GM18868 (cell line): Measurements from ENCODE around the gene SLC38A5.
A peak's percentile ranks its signal among the peaks of the same experiment; 100 is the strongest.
"Not testable (repeated sequence)": the region's sequence is repeated elsewhere in the genome, so short reads cannot be mapped to it uniquely, and the experiment has no call there.

Experiments used
- ATAC-seq: cut with Tn5 transposase; IDR thresholded peaks from one replicate; pipeline ENCODE4 v1.9.1; 2021; ENCODE audit warnings: mild to moderate bottlenecking, moderate library complexity; ENCODE audit not compliant: unreplicated experiment

Gene SLC38A5

DNA sequence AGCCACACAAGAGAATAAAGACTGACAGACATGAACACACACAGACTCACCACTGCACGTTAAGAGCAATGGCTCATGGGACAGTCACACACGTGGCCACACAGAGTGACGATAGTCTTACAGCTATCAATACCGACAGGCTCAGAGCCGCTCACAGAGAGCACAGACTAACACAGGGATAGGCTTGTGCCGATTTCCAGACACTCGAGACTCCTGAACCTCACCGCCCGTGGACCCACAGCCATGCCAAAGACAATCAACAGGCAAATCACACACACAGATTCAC lies 716 bp upstream of the SLC38A5 start:
- ATAC-seq: no peak

DNA sequence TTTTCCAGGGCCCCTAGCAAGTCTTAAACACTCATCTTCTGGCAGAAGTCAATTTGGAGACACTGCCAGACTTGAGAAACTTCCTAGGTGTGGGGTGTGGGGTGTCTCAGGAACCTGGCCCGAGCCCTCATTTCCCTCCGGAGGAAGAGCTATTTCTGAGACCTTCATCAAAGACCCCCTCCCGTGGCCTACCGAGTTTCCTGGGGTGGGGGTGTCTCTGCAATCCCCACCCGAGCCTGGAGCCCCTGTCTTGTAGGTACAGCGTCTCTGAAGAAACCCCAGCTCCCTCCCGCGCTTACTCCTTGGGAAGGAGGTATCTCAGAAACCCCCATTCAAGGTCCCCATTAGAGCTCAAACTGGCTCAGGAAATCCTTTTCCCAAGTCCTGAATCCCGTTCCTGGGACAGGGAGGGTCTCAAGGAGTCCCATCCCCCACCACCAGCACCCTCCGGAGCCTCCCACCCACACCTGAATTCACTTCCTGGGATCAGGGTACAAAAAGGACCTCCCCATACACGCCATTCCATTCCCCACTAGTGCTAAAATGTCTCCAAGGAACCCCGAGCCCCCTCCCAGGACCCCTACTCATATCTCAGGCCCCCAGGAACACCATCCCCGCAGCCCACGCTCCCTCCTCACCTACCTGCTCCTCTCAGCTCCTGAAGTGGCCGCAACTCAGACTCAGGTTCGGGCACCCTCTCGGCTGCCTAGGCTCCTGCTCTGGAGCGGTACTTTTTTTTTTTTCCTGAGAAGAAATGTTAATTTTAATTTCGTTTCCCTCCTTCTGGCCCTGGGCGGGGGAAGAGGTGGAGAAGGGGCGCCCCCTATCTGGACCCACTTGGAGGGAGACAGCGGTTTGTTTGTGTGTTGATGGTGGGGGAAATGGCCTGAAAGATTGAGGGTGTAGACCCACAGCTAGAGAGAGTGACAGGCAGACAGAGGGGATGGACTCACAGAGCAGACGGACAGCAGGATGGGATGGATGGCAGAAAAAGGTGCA lies 1.1 kb downstream of the SLC38A5 start:
- ATAC-seq: peak; percentile 8

DNA sequence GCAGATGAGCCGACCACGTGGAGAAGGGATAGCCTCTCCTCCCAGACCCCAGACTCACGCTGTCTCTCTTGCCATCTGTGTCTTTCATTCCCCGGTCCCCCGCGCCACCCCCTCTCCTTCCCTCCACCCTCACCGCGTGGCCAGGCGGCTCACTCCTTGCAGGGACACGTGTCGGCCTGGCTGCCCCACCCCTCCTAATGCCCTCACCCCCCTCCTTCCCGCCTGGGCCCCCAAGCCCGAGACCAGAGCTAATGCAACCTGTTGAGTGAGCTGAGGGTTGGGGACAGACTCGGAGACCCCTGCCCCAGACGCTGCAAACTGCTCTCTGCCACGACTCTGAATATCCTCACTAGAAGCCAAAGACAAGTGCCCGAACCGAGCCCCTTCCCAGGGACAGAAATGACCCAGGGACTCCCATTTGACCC lies 1.8 kb downstream of the SLC38A5 start:
- ATAC-seq: peak; percentile 64

DNA sequence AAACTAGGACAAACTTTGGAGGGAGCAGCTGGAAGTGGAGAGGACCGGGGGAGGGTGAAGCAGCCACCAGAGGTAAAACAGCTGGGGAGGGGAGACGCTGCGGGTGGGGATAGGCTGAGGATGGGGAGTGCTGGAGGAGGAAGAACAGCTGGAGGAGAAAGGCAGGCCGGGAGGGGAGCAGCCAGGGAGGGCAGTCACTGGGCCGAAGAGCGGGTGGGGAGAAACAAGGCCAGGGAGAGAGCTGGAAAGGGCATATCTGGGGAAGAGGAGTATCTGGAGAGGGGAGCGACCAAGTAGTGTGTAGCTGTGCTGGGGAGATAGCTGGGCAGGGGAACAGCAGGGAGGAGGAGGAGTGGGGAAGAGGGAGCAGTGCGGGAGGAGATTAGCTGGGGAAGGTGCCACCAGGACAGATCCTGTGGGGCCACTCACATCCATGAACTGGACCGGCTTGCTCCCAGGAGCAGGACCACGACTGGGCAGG lies 2.7 kb downstream of the SLC38A5 start:
- ATAC-seq: no peak

DNA sequence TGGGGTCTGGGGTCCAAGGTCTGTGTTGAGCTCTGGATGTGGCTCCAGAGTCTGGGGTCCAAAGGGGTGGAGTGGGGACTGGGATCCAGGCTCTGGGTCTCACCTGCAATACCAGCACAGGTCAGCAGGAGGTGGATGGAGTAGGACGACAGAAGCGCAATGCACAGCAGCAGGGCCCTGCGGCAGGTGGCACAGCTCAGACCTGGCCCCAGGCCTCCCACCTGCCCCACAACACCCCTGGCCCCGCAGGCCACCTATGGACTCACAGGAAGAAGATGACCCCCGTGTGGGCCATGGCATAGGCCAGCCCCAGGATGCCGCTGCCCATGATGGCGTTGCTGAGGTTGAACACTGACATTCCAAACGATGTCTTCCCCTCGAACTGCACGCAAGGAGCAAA lies 3.4 kb downstream of the SLC38A5 start:
- no peak for ATAC-seq

DNA sequence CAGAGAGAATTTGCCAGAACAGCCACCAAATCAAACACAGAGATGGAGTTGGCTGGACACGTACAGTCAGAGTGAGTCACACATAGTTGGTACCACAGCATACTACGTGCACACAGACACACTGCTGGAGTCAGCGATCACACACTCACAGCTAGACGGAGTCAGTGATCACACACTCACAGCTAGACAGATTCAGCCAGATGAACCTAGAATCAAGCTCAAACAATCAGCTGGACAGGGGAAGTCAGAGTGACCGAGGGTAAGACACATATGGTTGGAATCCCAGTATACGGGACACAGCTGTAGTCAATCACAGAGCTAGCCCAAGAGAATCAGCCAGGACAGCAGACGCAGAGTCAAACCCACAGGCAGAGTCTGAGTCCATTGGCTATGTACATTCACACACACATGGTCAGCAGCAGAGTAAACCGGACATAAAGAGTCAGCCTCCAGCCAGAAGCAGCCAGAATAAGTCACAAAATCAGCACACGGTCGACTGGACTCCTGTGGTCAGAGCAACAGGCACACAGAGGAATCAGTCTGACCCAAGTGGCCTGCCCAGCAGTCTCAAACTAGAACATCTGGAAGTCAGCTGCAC lies 4.6 kb downstream of the SLC38A5 start:
- no peak for ATAC-seq

DNA sequence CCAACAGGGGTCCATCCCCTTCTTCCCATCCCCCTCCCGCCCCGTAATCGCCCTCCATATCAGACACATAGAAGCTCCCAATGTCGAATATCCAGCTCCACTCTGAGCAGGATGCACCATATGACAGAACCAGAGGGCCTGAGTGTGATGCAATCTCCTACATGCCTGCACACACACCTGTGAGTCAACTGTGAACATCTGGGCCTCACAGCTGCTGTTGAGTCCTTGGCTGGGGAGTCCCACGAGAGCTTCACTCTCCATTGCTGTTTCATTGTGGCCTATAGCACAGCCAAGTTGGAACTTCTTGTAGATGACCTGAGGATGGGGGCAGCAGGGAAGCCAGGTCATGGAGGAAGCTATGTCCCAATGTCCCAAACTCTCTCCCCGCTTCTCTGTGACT lies 8.2 kb downstream of the SLC38A5 start:
- ATAC-seq: no peak

DNA sequence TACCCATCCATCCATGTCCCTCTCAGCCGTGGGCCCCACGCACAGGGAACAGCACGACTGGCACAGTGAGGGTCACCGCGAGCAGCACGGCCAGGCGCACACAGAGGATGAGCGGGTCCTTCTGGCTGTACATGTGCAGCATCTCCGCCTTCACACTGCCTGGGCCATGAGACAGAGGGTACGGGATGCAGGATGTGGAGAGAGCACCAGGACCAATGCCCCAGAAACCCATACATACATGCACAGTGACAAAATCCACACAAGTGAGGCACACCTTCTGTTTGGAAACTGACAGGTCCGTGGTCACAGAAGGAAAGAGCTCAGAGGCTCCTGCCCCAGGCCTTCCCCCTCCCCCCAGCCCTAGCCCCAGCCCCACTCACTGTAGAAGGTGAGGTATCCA lies 9.5 kb downstream of the SLC38A5 start:
- no peak for ATAC-seq

DNA sequence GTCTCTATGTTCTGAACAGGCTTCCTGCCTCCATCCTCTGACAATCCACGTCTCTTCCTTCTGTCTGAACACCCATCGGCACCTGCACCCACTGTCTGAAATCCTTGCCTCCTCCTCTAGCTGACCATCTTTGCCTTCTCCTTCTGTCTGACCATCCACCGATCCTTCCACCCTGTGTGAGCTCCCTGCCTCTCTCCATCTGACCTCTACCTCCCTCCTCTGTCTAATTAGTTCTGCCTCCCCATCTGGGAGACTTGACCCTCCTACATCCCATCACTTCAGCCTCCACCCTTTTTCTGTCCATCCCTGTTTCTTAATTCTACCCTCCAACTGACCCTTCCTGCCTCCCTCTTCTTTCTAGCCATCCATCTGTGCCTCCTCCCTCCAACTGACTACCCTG lies 10.0 kb downstream of the SLC38A5 start:
- ATAC-seq: no peak

DNA sequence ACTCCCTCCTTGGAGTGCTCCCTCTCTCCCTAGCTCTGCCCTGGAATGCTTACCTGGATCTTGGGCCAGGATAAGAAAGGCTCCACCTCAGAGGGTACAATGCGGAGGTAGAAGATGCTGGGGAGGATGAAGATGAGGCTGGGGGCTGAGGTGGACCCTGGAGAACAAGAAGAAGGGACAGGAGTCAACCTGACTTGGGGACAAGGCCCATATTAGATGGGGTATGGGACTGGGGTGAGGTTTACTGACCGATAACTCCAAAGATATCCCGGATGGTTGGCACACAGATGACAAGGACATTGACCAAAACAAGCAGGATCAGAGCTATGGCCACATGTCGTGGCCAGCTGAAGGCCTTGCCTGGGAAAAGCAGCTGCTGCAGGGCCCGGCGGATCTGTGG lies 10.6 kb downstream of the SLC38A5 start:
- ATAC-seq: no peak

DNA sequence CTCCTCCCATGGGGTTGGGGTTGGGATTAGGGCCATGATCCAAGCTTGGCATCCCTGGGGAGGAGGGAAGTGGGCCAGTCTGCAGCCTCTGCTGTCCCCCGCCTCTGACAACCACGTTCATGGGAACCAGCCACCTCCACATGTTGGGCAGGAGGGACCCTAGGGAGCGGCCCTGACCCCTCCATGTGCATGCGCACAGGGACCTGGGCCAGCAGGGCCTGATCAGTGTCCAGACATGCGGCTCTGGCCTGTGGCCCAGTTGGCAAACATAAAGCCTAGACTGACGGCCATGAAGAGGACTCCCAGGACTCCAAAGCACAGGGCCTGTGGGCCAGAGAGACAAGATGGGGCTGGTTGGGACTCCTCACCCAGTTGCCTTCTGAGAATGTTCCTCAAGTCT lies 11.3 kb downstream of the SLC38A5 start:
- no peak for ATAC-seq

DNA sequence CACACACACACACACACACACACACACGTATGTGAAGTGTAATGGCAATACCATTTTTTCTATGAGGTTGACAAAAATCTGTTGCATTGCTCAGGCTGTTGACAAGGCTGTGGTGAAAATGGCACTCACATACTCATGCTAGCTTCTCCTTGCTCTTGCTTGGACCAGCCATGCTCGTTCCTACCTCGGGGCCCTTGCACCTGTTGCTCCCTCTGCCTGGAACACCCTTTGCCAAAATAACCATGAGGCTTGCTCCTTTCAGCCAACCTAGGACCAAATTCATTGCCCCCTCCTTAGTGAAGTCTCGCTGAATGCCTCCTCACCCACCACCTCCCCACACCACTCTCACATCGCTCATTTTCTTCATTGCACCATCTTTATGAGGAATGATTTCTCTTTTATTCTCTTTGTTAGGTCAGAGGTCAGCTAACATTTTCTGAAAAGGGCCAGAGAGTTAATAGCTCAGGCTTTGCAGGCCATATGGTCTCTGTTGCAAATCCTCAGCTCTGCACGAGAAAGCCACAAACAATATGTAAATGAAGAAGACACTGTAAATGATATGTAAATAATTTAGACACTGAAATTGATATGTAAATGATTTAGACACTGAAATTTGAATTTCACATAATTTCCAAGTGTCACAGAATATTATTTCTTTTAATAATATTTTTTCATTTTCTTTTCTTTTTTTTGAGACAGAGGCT lies 13.3 kb downstream of the SLC38A5 start:
- no peak for ATAC-seq

DNA sequence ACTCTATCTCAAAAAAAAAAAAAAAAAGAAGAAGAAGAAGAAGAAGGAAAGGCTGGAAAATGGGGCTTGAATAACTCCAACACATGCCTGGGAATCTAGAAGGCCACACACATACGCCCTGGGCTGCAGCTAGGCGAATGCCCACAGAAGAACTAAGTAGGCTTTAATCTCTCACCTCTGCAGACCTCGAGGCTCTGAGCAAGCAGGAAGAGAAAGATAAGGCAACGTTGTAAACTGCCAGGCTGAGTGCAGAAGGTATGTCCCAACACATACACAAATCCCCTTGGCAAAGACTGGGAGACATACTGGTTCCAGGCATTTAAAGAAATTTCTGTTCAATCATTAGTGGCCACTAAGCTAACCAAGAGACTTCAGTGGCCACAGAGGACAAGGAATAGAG lies 18.4 kb downstream of the SLC38A5 start:
- ATAC-seq: no peak

DNA sequence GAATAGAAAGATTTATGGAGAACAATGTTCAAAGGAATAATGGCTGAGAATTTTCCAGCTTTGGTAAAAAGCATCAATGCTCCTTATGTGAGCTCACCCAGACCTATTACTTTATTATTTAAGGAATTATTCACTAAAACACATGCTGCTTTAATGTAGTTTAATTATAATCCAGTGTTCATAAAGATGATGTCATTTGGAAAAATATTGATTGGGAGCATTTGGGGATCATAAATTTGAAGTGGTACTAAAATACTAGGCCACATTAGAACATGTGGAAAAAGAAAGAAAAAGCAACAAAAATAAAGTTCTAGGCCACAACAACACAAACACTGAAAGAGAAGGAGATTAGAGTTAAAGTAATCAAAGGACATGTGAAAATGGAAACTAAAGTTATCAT lies 20.0 kb downstream of the SLC38A5 start:
- no peak for ATAC-seq

DNA sequence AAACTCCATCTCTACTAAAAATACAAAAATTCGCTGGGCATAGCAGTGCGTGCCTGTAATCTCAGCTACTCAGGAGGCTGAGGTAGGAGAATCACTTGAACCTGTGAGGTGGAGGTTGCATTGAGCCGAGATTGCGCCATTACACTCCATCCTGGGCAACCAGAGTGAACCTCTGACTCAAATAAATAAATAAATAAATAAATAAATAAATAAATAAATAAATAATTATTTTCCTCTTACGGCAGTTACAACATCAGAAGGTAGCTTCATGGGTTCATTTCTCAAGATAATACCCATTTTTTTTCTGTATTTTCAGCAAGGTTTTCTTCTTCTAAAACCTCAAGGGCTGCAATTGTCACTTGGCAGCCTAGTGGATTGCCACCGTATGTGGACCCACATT lies 22.9 kb downstream of the SLC38A5 start:
- ATAC-seq: not testable (repeated sequence)

DNA sequence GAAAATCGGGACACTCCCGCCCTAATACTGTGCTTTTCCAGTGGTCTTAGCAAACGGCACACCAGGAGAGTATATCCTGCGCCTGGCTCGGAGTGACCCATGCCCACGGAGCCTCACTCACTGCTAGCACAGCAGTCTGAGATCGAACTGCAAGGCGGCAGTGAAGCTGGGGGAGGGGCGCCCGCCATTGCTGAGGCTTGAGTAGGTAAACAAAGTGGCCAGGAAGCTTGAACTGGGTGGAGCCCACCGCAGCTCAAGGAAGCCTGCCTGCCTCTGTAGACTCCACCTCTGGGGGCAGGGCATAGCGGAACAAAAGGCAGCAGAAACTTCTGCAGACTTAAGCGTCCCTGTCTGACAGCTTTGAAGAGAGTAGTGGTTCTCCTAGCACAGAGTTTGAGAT lies 36.3 kb downstream of the SLC38A5 start:
- ATAC-seq: not testable (repeated sequence)

DNA sequence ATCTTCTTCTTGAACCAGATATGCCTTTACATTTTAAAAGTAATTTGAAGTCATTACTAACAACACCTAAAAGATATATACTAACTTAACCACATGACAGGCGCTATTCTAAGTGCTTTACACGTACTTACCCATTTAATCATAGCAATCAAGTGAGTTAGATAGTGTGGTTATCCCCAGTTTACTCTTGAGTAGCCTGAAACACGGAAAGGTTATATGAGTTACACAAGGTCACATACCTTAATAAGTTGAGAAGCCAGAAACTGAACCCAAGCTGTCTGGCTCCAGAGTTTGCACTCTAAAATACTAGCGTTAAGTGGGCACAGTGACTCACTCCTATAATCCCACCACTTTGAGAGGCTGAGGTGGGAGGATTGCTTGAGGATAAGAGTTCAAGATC lies 39.9 kb downstream of the SLC38A5 start:
- not testable (repeated sequence) for ATAC-seq

DNA sequence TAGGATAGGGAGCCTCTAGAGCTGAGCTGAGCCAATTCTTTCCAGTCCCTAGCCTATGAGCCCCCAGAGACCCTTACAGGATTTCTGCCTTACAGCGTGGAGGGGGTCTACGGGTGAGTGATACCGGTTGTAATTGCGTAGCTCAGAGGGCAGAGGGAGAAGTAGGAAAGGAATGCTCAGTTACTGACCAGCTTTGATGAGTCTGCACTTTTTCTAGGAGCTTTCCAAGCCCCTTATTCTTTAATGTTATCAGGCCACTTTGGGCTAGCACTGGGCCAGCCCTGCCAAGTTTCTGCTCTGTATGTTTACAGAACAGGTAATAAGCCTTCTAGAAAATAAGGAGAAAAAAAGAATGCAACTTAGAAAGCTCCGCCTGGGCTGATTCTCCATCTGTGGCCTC lies 40.5 kb downstream of the SLC38A5 start:
- ATAC-seq: not testable (repeated sequence)

DNA sequence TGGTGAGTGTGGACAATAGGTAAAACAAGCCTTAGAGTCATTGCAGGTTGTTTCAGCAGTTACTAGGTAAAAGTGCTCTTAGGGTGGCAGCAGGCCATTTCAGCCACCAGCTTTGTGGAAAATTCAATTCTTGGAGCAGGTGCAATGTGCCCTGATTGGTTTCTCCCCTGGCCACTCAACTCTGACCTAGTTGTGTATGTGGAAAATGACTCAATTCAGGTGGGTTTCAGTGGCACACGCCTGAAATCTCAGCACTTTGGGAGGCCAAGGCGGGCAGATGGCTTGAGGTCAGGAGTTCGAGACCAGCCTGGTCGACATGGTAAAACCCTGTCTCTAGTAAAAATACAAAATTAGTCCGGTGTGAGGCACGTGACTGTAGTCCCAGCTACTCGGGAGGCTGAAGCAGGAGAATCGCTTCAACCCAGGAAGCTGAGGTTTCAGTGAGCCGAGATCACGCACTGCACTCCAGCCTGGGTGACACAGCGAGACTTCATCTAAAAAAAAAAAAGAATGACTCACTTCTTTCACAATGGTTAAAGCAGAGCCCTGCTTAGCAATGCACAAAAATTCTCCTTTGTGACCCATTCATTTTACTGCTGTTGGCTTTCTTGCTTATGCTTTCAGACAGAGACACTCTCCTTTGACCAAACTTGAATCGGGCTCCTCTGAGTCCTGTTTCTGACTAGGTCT lies 42.9 kb downstream of the SLC38A5 start:
- ATAC-seq: not testable (repeated sequence)

DNA sequence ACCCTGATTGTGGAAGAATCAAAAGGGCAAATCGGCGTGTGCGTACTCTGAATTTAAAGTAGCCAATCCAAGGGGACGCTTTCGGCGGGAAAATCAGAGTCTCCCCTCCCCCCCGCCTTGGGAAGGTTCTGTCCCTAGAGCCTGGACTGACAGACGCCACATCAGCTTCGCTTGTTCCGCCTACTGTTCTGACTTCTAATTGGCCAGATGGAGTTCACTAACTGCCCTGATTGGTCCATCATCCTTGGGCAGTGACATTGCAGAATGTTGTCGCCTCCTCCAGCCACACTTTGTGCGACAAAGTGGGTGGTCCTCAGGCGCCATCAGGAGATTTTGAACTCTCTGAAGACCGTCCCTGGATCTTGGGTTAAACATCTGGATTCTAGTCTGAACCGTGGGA lies 58.2 kb downstream of the SLC38A5 start, which contains the start of gene SSX4B:
Gene SSX4B (minus strand): TSS at position 101 of the 400 bp plus-strand sequence. CDS start 588 bp downstream, outside the sequence.
- ATAC-seq: not testable (repeated sequence)
